Chondrocyte (in vitro differentiated cells): ENCODE measurements around the gene TINAGL1. TPM values are rescaled to one million over a fixed set of nuclear protein-coding genes. Genes with fewer than 3 reads are reported as not detected.

Source experiments
- DNase-seq: peaks from one replicate; pipeline ENCODE4 v3.0.0; 2021; ENCODE audit warnings: mixed read lengths, low spot score
- H3K27ac Mint-ChIP-seq: one replicate; pipeline ENCODE4 v1.8.0; 2021; ENCODE audit warnings: mild to moderate bottlenecking, moderate library complexity, mixed read lengths; ENCODE audit not compliant: unreplicated experiment
- H3K27me3 Mint-ChIP-seq: 2 replicates; pipeline ENCODE4 v1.8.0; 2021; ENCODE audit warnings: low read depth, mixed read lengths
- H3K36me3 Mint-ChIP-seq: 2 replicates; pipeline ENCODE4 v1.8.0; 2021; ENCODE audit warnings: low read depth, mixed read lengths
- H3K4me1 Mint-ChIP-seq: 2 replicates; pipeline ENCODE4 v1.8.0; 2021; ENCODE audit warnings: low read depth, mild to moderate bottlenecking, mixed read lengths
- H3K4me3 Mint-ChIP-seq: one replicate; pipeline ENCODE4 v1.8.0; 2021; ENCODE audit warnings: mild to moderate bottlenecking, moderate library complexity, mixed read lengths; ENCODE audit not compliant: unreplicated experiment
- H3K9me3 Mint-ChIP-seq: 2 replicates; pipeline ENCODE4 v1.8.0; 2021; ENCODE audit warnings: low read depth, mixed read lengths
- CTCF ChIP-seq: fragments of 200-600 bp; sonication (generic); IDR thresholded peaks from 2 replicates; pipeline ENCODE4 v1.5.0; 2021; ENCODE audit warnings: antibody characterized with exemption, mild to moderate bottlenecking, moderate library complexity
- total RNA-seq: library from RNA; stranded (reverse); gene quantifications from 3 replicates; pipeline ENCODE4 v1.2.1, GENCODE V29; 2021

Gene TINAGL1
- total RNA-seq, 1 donor from 2014 or later = 154 TPM

DNA sequence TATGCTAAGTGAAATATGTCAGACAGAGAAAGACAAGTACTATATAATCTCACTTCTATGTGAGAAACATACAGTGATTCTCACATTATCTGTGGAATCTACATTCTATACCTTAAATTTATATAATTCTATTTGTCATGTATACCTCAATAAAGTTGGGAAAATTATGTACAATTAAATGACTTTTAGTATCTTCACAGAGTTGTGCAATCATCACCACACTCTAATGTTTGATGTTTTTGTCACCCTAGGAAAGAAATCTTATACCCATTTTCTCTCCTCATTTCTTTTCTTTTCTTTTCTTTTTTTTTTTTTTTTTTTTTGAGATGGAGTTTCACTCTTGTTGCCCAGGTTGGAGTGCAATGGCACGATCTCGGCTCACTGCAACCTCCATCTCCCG, 37.0 kb upstream of the TINAGL1 start:
- no peak overlapping the region for H3K27ac Mint-ChIP-seq
- DNase-seq = no peak
- H3K27me3 Mint-ChIP-seq = peaks cover 4% of the 10 kb centered on the region
- peaks cover 12% of the 10 kb centered on the region for H3K36me3 Mint-ChIP-seq
- H3K9me3 Mint-ChIP-seq = peaks cover 22% of the 10 kb centered on the region
- H3K4me1 Mint-ChIP-seq = no peaks in the 10 kb centered on the region
- TF ChIP-seq CTCF = no peak
- no peak overlapping the region for H3K4me3 Mint-ChIP-seq

GRCh38 chr1:31541194-31541593, 35.1 kb upstream of the TINAGL1 start:
- Mint-ChIP-seq H3K9me3 (peaks cover 22% of the 10 kb centered on the region), H3K4me3 (no peak overlapping the region), H3K4me1 (no peaks in the 10 kb centered on the region), H3K27ac (no peak overlapping the region), H3K27me3 (peaks cover 4% of the 10 kb centered on the region), H3K36me3 (peaks cover 12% of the 10 kb centered on the region)
- no peak for DNase-seq
- no peak for TF ChIP-seq CTCF

DNA sequence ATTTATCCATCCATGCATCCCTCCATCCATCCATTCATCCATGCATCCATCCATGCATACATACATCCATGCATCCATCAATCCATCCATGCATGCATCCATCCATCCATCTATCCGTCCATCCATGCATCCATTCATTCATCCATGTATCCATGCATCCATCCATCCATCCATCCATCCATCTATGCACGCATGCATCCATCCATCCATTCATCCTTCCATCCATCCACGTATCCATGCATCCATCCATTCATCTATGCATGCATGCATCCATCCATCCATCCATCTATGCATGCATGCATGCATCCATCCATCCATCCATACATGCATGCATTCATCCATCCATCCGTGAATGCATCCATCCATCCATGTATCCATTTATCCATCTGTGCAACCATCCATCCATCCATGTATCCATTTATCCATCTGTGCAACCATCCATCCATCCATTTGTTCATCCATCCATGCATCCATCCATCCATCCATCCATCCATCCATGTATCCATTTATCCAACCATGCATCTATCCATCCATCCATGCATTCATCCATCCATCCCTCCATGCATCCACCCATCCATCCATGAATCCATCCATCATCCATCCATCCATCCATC, 30.3 kb upstream of the TINAGL1 start:
- H3K9me3 Mint-ChIP-seq = peaks cover 14% of the 10 kb centered on the region
- DNase-seq = no peak
- no peak overlapping the region for H3K27ac Mint-ChIP-seq
- no peaks in the 10 kb centered on the region for H3K27me3 Mint-ChIP-seq
- peaks cover 10% of the 10 kb centered on the region for H3K36me3 Mint-ChIP-seq
- TF ChIP-seq CTCF = no peak
- peaks cover 24% of the 10 kb centered on the region for H3K4me1 Mint-ChIP-seq
- H3K4me3 Mint-ChIP-seq = no peak overlapping the region

DNA sequence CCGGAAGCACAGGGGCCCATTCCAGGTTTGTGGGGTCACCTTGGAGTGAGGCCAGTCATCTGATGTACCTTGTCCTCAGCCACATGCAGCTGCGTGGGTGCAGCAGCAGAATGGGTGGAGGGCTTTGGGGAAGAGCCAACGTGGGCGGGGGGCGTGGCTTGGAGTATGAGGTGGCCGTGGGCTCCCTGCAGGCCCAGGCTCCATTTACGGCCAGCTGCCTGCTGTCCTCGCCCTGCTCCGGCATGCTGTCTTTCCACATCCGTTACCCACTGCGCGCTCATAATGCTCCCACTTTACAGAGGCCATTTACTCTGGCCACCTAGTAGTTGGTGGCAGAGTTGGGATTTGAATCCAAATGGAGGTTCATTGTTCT, 27.8 kb upstream of the TINAGL1 start:
- Mint-ChIP-seq H3K27me3 (no peaks in the 10 kb centered on the region), H3K4me3 (no peak overlapping the region)
- DNase-seq = no peak

More for the DNA sequence above, 27.8 kb upstream of the TINAGL1 start:
- H3K27ac Mint-ChIP-seq = no peak overlapping the region
- TF ChIP-seq CTCF = no peak
- H3K36me3 Mint-ChIP-seq = no peaks in the 10 kb centered on the region
- H3K9me3 Mint-ChIP-seq = no peaks in the 10 kb centered on the region
- peaks cover 31% of the 10 kb centered on the region for H3K4me1 Mint-ChIP-seq
